GM21786 (cell line): ENCODE data around the gene GPR25.
"Not testable (repeated sequence)": the region's sequence is repeated elsewhere in the genome, so short reads cannot be mapped to it uniquely, and the experiment has no call there.

ENCODE experiments used
- ATAC-seq: cut with Tn5 transposase; IDR thresholded peaks from one replicate; pipeline ENCODE4 v1.9.1; 2021; ENCODE audit not compliant: unreplicated experiment

The GPR25 gene

DNA sequence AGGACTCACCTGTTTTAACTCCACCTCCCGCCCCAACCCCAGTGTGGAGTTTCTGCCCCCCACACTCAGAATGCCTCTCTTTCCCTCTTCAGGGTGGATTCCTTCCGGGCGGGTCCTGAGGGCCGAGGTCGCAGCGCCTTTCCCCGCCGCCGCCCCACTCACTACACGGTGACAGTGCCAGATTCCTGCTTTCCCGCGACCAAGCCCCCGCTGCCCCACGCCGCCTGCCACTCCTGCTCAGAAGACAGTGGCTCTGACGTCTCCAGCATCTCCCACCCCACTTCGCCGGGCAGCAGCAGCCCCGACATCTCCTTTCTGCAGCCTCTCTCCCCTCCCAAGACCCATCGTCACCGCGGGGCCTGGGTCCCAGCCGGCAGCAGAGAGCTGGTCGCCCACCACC lies 38.6 kb downstream of the GPR25 start:
- ATAC-seq = no peak

DNA sequence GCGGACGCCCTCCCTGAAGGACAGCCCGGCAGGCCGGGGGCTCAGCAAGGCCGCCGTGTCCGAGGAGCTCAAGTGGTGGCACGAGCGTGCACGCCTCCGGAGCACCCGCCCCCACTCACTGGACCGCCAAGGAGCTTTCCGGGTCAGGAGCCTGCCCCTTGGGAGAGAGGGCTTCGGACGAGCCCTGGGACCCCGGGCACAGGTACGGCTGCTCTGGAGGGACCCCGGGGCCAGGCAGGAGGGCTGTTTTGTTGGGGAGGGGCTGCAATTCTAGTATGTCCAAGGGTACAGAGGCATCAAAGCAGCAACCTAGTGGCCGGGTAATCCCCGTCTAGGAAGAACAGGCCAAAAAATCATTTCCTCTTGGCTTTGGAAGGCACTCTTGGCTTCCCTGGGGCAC lies 39.2 kb downstream of the GPR25 start:
- ATAC-seq = not testable (repeated sequence)

DNA sequence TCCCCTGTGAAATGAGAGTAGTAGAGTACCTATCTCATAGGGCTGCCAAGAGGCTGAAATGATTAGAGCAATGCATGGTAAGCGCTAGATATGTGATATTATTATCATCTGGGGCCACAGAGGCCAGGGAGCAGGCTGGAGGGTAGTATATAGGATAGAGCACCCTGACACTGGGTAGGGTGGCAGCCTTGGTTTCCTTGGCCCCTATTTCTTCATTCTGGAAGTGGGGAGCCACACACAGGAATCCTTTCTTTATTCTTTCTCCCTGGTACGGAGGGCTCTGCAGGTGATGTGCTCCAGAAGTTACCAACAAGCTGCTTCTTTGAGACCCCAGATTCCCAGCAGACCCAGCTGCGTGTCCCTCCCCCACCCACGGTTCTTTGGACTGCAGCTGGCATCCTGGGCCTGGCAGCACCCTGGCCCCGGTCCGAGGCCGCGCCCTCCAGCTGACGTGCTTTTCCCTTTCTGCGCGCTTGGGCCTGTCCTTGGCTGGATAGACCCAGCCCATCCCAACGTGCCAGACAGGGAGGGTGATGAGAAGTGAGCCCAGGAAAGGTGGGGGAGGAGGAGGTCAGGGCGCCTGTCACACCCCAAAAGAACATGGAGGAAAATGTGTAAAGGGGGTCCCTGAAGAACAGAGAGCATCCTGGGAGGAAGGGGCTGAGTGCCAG lies 40.1 kb downstream of the GPR25 start:
- no peak for ATAC-seq

DNA sequence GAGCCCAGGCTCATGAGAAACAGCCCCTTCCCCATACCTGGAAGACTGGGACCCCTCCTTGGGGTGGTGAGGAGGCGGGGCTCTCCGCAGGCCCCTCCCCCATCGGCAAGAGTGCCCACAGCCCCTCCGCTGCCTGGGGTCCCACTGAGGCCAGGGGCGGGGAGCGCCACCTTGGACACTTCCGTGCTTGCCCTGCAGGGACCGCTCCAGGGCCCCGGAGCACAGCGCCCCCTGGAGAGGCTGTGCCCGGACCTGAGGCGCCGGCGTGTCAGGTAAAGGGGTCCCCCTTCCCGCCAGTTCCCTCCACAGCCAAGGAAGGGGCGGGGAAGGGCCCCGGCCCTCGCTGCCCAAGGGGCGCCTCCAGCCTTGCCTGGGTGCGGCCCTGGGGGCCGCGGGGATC lies 43.4 kb downstream of the GPR25 start:
- no peak for ATAC-seq

DNA sequence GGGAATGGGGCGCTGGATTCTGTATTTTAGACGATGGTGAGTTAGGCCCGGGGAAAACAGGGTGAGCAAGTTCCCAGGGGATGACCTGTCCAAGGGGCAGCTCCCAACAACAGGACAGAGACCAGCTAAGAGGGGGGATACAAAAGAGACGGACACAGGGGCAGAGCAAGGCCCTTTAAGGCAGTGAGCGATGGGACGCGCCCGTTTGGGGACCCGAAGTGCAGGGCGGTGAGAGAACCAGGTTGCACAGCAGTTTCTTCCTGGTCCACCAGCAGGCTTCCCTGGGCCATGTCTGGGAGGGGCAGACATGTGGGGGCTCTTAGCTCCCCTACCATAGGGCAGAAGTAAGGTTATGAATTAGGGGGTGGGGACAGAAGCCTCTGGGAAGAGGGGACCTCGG lies 43.9 kb downstream of the GPR25 start:
- ATAC-seq = no peak

DNA sequence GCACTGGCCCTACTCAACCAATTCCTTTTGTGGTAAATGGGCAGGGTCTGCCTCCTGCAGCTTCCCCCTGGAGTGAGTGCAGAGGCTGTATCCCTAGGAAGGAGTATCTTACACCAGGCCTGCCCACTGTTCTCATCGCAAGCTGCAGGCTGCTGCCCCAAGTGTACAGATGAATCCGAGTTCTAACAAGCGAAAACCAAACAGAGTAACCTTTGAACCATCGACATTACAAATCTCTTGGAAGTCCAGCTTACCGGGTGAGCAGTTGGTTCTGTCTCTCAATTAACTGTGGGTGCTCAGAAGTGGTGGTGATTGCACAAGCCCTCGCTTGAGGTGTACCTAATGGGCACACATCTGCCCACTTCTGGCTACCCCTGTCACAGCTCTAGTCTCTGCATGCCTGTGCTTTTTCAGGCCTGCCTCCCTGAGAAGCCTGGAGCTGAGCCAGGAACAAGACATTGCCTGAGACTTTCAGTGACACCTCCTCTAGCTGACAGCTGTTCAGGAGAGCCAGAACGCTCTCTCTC lies 44.6 kb downstream of the GPR25 start:
- ATAC-seq = no peak

DNA sequence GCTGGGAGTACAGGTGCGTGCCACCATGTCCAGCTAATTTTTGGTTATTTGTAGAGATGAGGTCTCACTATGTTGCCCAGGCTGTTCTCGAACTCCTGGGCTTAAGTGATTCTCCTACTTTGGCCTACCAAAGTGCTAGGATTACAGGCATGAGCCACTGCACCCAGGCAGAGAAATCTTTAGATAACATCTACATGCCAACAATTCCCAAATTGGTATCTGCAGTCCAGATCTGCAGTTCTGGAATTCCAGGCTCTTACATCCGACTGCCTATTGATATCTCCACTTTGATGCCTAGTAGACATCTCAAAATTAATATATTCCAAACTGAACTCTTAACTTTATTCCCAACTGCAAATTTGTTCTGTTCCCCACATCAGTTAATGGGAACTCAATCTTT lies 45.2 kb downstream of the GPR25 start:
- no peak for ATAC-seq

DNA sequence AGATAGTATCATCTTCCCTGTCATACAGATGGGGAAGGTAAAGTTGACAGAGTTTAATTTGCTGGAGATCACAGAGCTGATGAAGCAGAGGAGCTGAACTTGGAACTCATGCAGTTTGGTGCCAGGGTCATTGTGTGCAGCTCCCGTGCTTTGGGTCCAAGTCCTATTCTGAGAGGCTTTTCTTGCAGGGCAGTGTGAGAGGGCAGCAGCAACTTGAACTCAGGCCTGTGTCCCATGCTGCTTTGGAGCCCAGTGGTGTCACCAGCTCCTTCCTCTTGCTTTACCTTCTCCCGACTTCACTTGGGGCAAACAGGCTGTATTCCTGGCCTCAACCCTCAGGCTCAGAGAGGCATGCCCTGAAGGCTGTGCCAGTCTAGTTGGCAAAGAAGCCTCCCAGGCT lies 46.6 kb downstream of the GPR25 start:
- ATAC-seq = no peak

DNA sequence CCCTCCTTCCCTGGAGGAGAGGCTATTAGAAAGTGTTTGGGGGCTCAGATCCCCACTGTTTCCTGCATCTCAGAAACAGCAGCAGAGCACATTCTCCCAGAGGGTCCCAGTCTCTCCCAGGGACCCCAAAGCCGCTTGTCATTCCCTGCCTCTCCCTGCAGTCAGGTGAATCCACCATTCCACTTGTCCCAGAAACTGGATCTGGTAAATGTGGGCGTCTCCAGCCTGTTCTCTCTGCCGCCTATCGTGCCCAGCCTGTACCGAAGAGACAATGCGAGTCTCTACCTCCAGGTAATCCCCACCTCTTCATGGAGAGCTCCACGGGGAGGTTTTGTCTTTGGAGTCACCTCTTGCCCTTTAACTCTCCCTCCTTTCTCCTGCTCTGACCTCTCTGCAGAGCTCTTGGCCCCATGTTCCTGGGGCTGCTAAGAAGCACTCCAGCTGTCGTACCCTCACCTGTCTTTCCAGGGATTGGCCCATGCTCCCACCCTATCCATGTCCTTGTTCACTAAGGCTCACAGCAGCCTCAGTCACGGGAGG lies 48.9 kb downstream of the GPR25 start:
- ATAC-seq = no peak

DNA sequence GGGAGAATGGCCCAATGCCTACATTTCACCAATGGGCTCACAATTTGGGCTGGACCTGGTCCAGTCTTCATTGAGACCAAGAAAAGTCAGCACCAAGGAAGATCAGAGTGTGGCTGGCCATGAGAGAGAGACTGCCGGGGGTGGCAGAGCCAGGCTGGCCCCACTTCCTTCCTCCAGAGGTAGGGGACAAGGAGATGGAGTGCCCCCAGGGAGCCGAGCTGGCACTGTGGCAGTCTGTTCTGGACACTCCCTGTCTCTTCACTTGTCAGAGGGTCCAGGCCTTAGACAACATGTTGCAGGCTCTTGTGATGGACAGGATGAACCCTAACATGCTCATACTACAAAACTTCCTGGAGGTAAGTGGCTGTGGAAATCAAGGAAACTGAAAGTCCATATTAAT lies 49.6 kb downstream of the GPR25 start:
- ATAC-seq = no peak

DNA sequence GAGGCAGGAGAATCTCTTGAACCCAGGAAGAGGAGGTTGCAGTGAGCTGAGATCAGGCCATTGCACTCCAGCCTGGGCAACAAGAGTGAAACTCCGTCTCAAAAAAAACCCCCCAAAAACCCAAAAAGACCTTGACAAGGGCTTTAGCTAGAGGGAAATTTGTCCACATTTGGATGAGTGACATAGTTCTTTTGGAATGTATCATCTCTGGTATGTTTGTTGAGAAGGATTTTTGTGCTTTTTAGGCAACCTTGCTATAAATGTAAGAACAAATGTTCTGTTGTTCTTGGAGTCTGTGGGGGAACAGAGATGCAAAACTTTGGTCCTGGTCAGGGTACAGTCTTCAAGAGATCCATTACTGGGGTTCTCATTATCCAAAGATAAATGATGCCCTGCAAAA lies 50.8 kb downstream of the GPR25 start:
- ATAC-seq = no peak
